H1 (cell line): ENCODE results near the gene CKAP5. TPM values are rescaled to one million over a fixed set of nuclear protein-coding genes. Genes with fewer than 3 reads are reported as not detected.

Experiments
- CTCF ChIA-PET: fragments of 300-600 bp; sonication (Branson Sonifier 250); formaldehyde crosslinking; loops from one replicate; lab custom pipeline; 2021; ENCODE audit not compliant: partially characterized antibody; lab: Charles Lee
- POLR2A ChIA-PET: fragments of 300-600 bp; sonication (Branson Sonifier 250); formaldehyde crosslinking; loops from one replicate; lab custom pipeline; 2021; ENCODE audit warnings: inconsistent platforms; ENCODE audit not compliant: partially characterized antibody; lab: Charles Lee
- DNase-seq, 2 experiments: peaks; one replicate each; pipeline versions ENCODE4 v3.0.0 to v3.0.0-alpha.2; 2010 to 2022; ENCODE audit warnings: low spot score in 2 of 2, low read depth in 1 of 2, mixed read lengths in 1 of 2
- FAIRE-seq: peaks from 2 replicates; lab custom pipeline; 2011; peaks lifted over from hg19 to GRCh38; lab: Jason Lieb, UNC
- H2AFZ ChIP-seq: 2 replicates; pipeline ENCODE4 v1.8.1; 2012; ENCODE audit warnings: low read length, inconsistent platforms
- H2AK5ac ChIP-seq: 2 replicates; pipeline ENCODE4 v1.6.1; 2013; ENCODE audit warnings: low read depth, low read length
- H2BK120ac ChIP-seq: replicated peaks from 2 replicates; pipeline ENCODE3; 2013; ENCODE audit warnings: low read depth, low read length, inconsistent platforms
- H2BK12ac ChIP-seq: 2 replicates; pipeline ENCODE4 v1.6.1; 2013; ENCODE audit warnings: low read depth, low read length
- H2BK15ac ChIP-seq: 2 replicates; pipeline ENCODE4 v1.6.1; 2013; ENCODE audit warnings: low read length
- H2BK20ac ChIP-seq: 2 replicates; pipeline ENCODE4 v1.6.1; 2013; ENCODE audit warnings: low read length
- H2BK5ac ChIP-seq: 2 replicates; pipeline ENCODE4 v1.6.1; 2013; ENCODE audit warnings: low read depth, low read length
- H3K14ac ChIP-seq: 2 replicates; pipeline ENCODE4 v1.6.1; 2013; ENCODE audit warnings: inconsistent platforms; ENCODE audit not compliant: insufficient read length
- H3K18ac ChIP-seq: 2 replicates; pipeline ENCODE4 v1.6.1; 2013; ENCODE audit warnings: low read length; ENCODE audit errors: extremely low read depth
- H3K23ac ChIP-seq: 2 replicates; pipeline ENCODE4 v1.6.1; 2013; ENCODE audit warnings: inconsistent platforms; ENCODE audit not compliant: insufficient read length
- H3K23me2 ChIP-seq: 2 replicates; pipeline ENCODE4 v1.6.1; 2013; ENCODE audit warnings: low read depth, low read length
- H3K27ac ChIP-seq: 2 replicates; pipeline ENCODE4 v1.6.1; 2011; ENCODE audit warnings: low read depth, low read length, inconsistent platforms
- H3K27me3 ChIP-seq, 4 experiments: replicated peaks in 1 of 4; 1 replicate in 1 of 4; 2 replicates in 3 of 4; pipeline versions ENCODE4 v1.6.1 to v1.8.1; 2011 to 2013; ENCODE audit warnings: low read length in 3 of 4, mild to moderate bottlenecking in 3 of 4, inconsistent platforms in 2 of 4, mixed read lengths in 2 of 4, moderate library complexity in 1 of 4; ENCODE audit not compliant: control insufficient read depth in 3 of 4, insufficient read depth in 3 of 4; ENCODE audit errors: extremely low read depth in 1 of 4
- H3K36me3 ChIP-seq, 4 experiments: 2 replicates each; pipeline versions ENCODE4 v1.6.1 to v1.8.1; 2011 to 2013; ENCODE audit warnings: mild to moderate bottlenecking in 4 of 4, low read length in 3 of 4, moderate library complexity in 2 of 4, control low read depth in 1 of 4, inconsistent platforms in 1 of 4; ENCODE audit not compliant: insufficient read depth in 4 of 4, control insufficient read depth in 2 of 4
- H3K4ac ChIP-seq: replicated peaks from 2 replicates; pipeline ENCODE3; 2013; ENCODE audit warnings: low read length, low read depth, mixed read lengths, inconsistent platforms; ENCODE audit not compliant: insufficient read length
- H3K4me1 ChIP-seq, 4 experiments: replicated peaks in 1 of 4; 1 replicate in 1 of 4; 2 replicates in 3 of 4; pipeline versions ENCODE4 v1.6.1 to v1.8.1; 2011 to 2013; ENCODE audit warnings: low read length in 3 of 4, inconsistent platforms in 2 of 4, mixed read lengths in 1 of 4; ENCODE audit not compliant: insufficient read depth in 4 of 4, control insufficient read depth in 3 of 4
- H3K4me2 ChIP-seq, 2 experiments: 2 replicates each; pipeline versions ENCODE4 v1.6.1 to v1.8.1; 2011 to 2013; ENCODE audit warnings: low read depth in 2 of 2, low read length in 2 of 2, control low read depth in 1 of 2, inconsistent platforms in 1 of 2, mild to moderate bottlenecking in 1 of 2; ENCODE audit not compliant: insufficient read depth in 1 of 2
- H3K4me3 ChIP-seq, 4 experiments: fragments of 200-600, 300-600 bp in 1 of 4; sonication (generic), shearing (Covaris generic), sonication (Bioruptor Twin) in 1 of 4; 2 replicates each; pipeline versions ENCODE4 v1.5.1 to v1.8.1; 2011 to 2016; ENCODE audit warnings: low read length in 4 of 4, low read depth in 3 of 4, control low read depth in 2 of 4, inconsistent platforms in 2 of 4, mild to moderate bottlenecking in 2 of 4, mixed read lengths in 1 of 4, moderate library complexity in 1 of 4; ENCODE audit not compliant: insufficient read depth in 2 of 4; ENCODE audit errors: extremely low read depth in 1 of 4
- H3K56ac ChIP-seq: replicated peaks from 2 replicates; pipeline ENCODE3; 2013; ENCODE audit warnings: low read depth, mild to moderate bottlenecking, mixed read lengths, low read length, inconsistent platforms; ENCODE audit not compliant: insufficient read length
- H3K79me1 ChIP-seq: 2 replicates; pipeline ENCODE4 v1.6.1; 2013; ENCODE audit warnings: low read depth, low read length, control low read depth
- H3K79me2 ChIP-seq, 2 experiments: 2 replicates each; pipeline versions ENCODE4 v1.6.1 to v1.8.1; 2012 to 2013; ENCODE audit warnings: low read length in 2 of 2, mild to moderate bottlenecking in 2 of 2, inconsistent platforms in 1 of 2; ENCODE audit not compliant: insufficient read depth in 2 of 2, control insufficient read depth in 1 of 2
- H3K9ac ChIP-seq, 4 experiments: replicated peaks in 1 of 4; 1 replicate in 1 of 4; 2 replicates in 3 of 4; pipeline versions ENCODE4 v1.6.1 to v1.8.1; 2011 to 2013; ENCODE audit warnings: low read depth in 3 of 4, low read length in 3 of 4, control low read depth in 2 of 4, mild to moderate bottlenecking in 2 of 4, moderate library complexity in 2 of 4, inconsistent platforms in 1 of 4; ENCODE audit errors: extremely low read depth in 1 of 4
- H3K9me3 ChIP-seq, 2 experiments: 2 replicates each; pipeline versions ENCODE4 v1.6.1 to v1.8.1; 2012 to 2013; ENCODE audit warnings: mild to moderate bottlenecking in 2 of 2, moderate library complexity in 2 of 2, control low read depth in 1 of 2, inconsistent platforms in 1 of 2, low read depth in 1 of 2, low read length in 1 of 2, mixed read lengths in 1 of 2; ENCODE audit not compliant: insufficient read depth in 2 of 2
- H4K20me1 ChIP-seq, 2 experiments: replicated peaks in 1 of 2; 2 replicates each; pipeline versions ENCODE3 to v1.8.1; 2011 to 2013; ENCODE audit warnings: inconsistent platforms in 2 of 2, low read length in 2 of 2, mild to moderate bottlenecking in 1 of 2; ENCODE audit not compliant: insufficient read depth in 2 of 2, control insufficient read depth in 1 of 2
- H4K5ac ChIP-seq: 2 replicates; pipeline ENCODE4 v1.6.1; 2013; ENCODE audit warnings: low read length, low read depth, mixed read lengths, inconsistent platforms; ENCODE audit not compliant: insufficient read length
- H4K8ac ChIP-seq: 2 replicates; pipeline ENCODE4 v1.8.0; 2013; ENCODE audit warnings: mild to moderate bottlenecking, moderate library complexity, low read length, inconsistent platforms; ENCODE audit not compliant: insufficient read depth; ENCODE audit errors: extremely low read depth
- H4K91ac ChIP-seq: replicated peaks from 2 replicates; pipeline ENCODE3; 2013; ENCODE audit warnings: low read length, mixed read lengths, inconsistent platforms; ENCODE audit not compliant: insufficient read length
- ATF3 ChIP-seq: IDR thresholded peaks from 2 replicates; pipeline ENCODE4 v1.6.1; 2011; ENCODE audit warnings: low read depth, mild to moderate bottlenecking, low read length; ENCODE audit not compliant: insufficient read depth
- E2F6 ChIP-seq: IDR thresholded peaks from 2 replicates; pipeline ENCODE4 v1.6.1; 2012; ENCODE audit warnings: inconsistent platforms
- EZH2 ChIP-seq: fragments of 200-600 bp; sonication (generic); IDR thresholded peaks from 2 replicates; pipeline ENCODE4 v1.7.1; 2012; ENCODE audit warnings: low read depth, mild to moderate bottlenecking, moderate library complexity, low read length, inconsistent platforms; ENCODE audit not compliant: severe bottlenecking
- SAP30 ChIP-seq: fragments of 300-600 bp; sonication (generic); IDR thresholded peaks from 2 replicates; pipeline ENCODE4 v1.7.1; 2012; ENCODE audit warnings: low read length, moderate library complexity, mild to moderate bottlenecking, inconsistent platforms; ENCODE audit not compliant: insufficient read depth, insufficient replicate concordance
- SIRT6 ChIP-seq: IDR thresholded peaks from one replicate; pipeline ENCODE4 v1.7.1; 2012; ENCODE audit warnings: low read length, inconsistent platforms
- WGBS, 2 experiments: shearing (Covaris generic) in 1 of 2; methylation state at CpG; one replicate each; pipeline versions ENCODE4 v1.1.6 to v1.1.7; 2013 to 2015; ENCODE audit warnings: low lambda C conversion rate in 2 of 2, mixed read lengths in 2 of 2, inconsistent platforms in 1 of 2, low coverage in 1 of 2, missing lambda C conversion rate in 1 of 2; ENCODE audit not compliant: insufficient replicate concordance in 2 of 2, insufficient coverage in 1 of 2, insufficient read length in 1 of 2; ENCODE audit errors: extremely low coverage in 1 of 2, missing lambda C conversion rate in 1 of 2; 5-methylcytosine and 5-hydroxymethylcytosine counted together
- polyA plus RNA-seq, 7 experiments: library from polyadenylated mRNA; depleted of rRNA in 3 of 7; stranded (reverse) in 5 of 7; unstranded in 2 of 7; fragments of >200 nt in 5 of 7; fragments of 200-250 nt in 2 of 7; gene quantifications; 1 replicate in 5 of 7; 2 replicates in 1 of 7; 4 replicates in 1 of 7; pipeline versions ENCODE4 v1.2.1 to v1.2.3, GENCODE V29; 2011 to 2013; ENCODE audit warnings: missing spikeins in 2 of 7, mixed read lengths in 2 of 7
- total RNA-seq: library from RNA; stranded (reverse); fragmentation: NEBNext Ultra II Directional; extraction: Animal tissue kit (Norgen Biotek cat#: 25700); gene quantifications from 2 replicates; pipeline ENCODE4 v1.2.1, GENCODE V29; 2021

The CKAP5 gene
- total and polyA plus RNA-seq, 2 of the 8 experiments (the other 6 are each of a cell fraction or from before 2014, with no cell fraction given) = 64.8 to 185 TPM

GRCh38 chr11:46874586-46874985, 28.5 kb upstream of the CKAP5 start:
- ChIA-PET POLR2A (interaction anchor here (0.6 kb wide), 1 partner anchor 1197 kb away, joined by 3 read pairs; no protein-coding TSS in a partner anchor), CTCF (interaction anchor here (0.5 to 1.6 kb wide), 3 partner anchors 9 to 154 kb away, joined by 3 to 5 read pairs (median 4); no protein-coding TSS in a partner anchor)
- Histone ChIP-seq H3K79me2 (no peaks in the 10 kb centered on the region), H4K8ac (no peak overlapping the region), H2BK20ac (no peak overlapping the region), H3K56ac (no peak overlapping the region), H3K4me2 (no peak overlapping the region), H3K14ac (no peak overlapping the region), H3K9me3 (no peaks in the 10 kb centered on the region), H3K4me3 (no peak overlapping the region), H2AFZ (no peak overlapping the region), H3K4me1 (no peaks in the 10 kb centered on the region), H3K79me1 (no peaks in the 10 kb centered on the region), H2BK5ac (no peak overlapping the region), H4K20me1 (peaks cover 0 to 1% of the 10 kb centered on the region in 2 experiments), H4K5ac (no peak overlapping the region), H3K18ac (no peak overlapping the region), H3K23me2 (no peaks in the 10 kb centered on the region), H3K9ac (no peak overlapping the region), H2BK15ac (no peak overlapping the region), H3K27me3 (no peaks in the 10 kb centered on the region), H3K27ac (no peak overlapping the region), H3K4ac (no peak overlapping the region), H2AK5ac (no peak overlapping the region), H3K23ac (no peak overlapping the region), H4K91ac (no peak overlapping the region), H3K36me3 (peaks cover 10 to 47% (median 34%) of the 10 kb centered on the region in 4 experiments), H2BK120ac (no peak overlapping the region), H2BK12ac (no peak overlapping the region)
- 91% methylated on average over 6 of the region's 6 CpGs; no CpG with 5 or more reads in 1 of the 2 experiments for WGBS, 2 experiments
- DNase-seq (no peak), FAIRE-seq (no peak)
- TF ChIP-seq SAP30 = no peak
- no peak for TF ChIP-seq E2F6
- no peak for TF ChIP-seq SIRT6
- no peak for TF ChIP-seq EZH2
- TF ChIP-seq ATF3 = no peak
